NT2/D1 (cell line): ENCODE data around the gene CACNB1.

Experiments
- SUZ12 ChIP-seq: IDR thresholded peaks from 2 replicates; pipeline ENCODE4 v1.6.1; 2011; ENCODE audit not compliant: insufficient read length, insufficient read depth; ENCODE audit errors: extremely low read depth
- YY1 ChIP-seq: IDR thresholded peaks from 2 replicates; pipeline ENCODE4 v1.6.1; 2011; ENCODE audit not compliant: insufficient read length, insufficient read depth
- ZNF274 ChIP-seq: IDR thresholded peaks from 2 replicates; pipeline ENCODE4 v1.6.1; 2011; ENCODE audit warnings: mild to moderate bottlenecking, low read depth, low read length

GRCh38 chr17:39208893-39209292, 11.4 kb upstream of the CACNB1 start:
- TF ChIP-seq YY1 (no peak), ZNF274 (no peak), SUZ12 (no peak)
